Endothelial cell (in vitro differentiated cells): Measurements from ENCODE around the gene C6orf47. TPM values are rescaled to one million over a fixed set of nuclear protein-coding genes. Genes with fewer than 3 reads are reported as not detected.
"Not testable (repeated sequence)": the region's sequence is repeated elsewhere in the genome, so short reads cannot be mapped to it uniquely, and the experiment has no call there.

Experiments
- DNase-seq: peaks from one replicate; pipeline ENCODE4 v3.0.0; 2021; ENCODE audit warnings: low spot score
- H3K27ac Mint-ChIP-seq: one replicate; pipeline ENCODE4 v1.8.0; 2021; ENCODE audit warnings: mixed read lengths, inconsistent platforms; ENCODE audit not compliant: unreplicated experiment
- H3K27me3 Mint-ChIP-seq: one replicate; pipeline ENCODE4 v1.8.0; 2021; ENCODE audit warnings: mild to moderate bottlenecking, moderate library complexity, mixed read lengths, inconsistent platforms; ENCODE audit not compliant: unreplicated experiment
- H3K36me3 Mint-ChIP-seq: one replicate; pipeline ENCODE4 v1.8.0; 2021; ENCODE audit warnings: mild to moderate bottlenecking, low read depth, mixed read lengths, inconsistent platforms; ENCODE audit not compliant: unreplicated experiment
- H3K4me1 Mint-ChIP-seq: one replicate; pipeline ENCODE4 v1.8.0; 2021; ENCODE audit warnings: mild to moderate bottlenecking, mixed read lengths, inconsistent platforms; ENCODE audit not compliant: unreplicated experiment
- H3K4me3 Mint-ChIP-seq: one replicate; pipeline ENCODE4 v1.8.0; 2021; ENCODE audit warnings: mild to moderate bottlenecking, mixed read lengths, inconsistent platforms; ENCODE audit not compliant: unreplicated experiment
- H3K9me3 Mint-ChIP-seq: one replicate; pipeline ENCODE4 v1.8.0; 2021; ENCODE audit warnings: mixed read lengths, inconsistent platforms; ENCODE audit not compliant: unreplicated experiment
- CTCF ChIP-seq: fragments of 200-600 bp; sonication (generic); IDR thresholded peaks from one replicate; pipeline ENCODE4 v1.5.0; 2021; ENCODE audit warnings: antibody characterized with exemption; ENCODE audit not compliant: unreplicated experiment
- long read RNA-seq: library from polyadenylated mRNA; unstranded; transcript quantifications from one replicate; pipeline ENCODE4 v2.0.0, GENCODE V29; 2020; ENCODE audit not compliant: unreplicated experiment
- total RNA-seq: library from RNA; stranded (reverse); fragmentation: NEBNext Ultra II Directional; extraction: Animal tissue kit (Norgen Biotek cat#: 25700); gene quantifications from one replicate; pipeline ENCODE4 v1.2.1, GENCODE V29; 2021; ENCODE audit not compliant: unreplicated experiment

Gene C6orf47
- total RNA-seq, result 13.1 TPM
- long read RNA-seq, transcript C6orf47-202 (1 exons, 2,475 nt), result major isoform, 13 of 13 reads
- long read RNA-seq, partial matches to known transcripts, result 0 of 13 reads
- long read RNA-seq, other reads (novel, unspliced or antisense), result 0 of 13 reads

GRCh38 chr6:31660381-31661261, at the start of gene C6orf47:
Gene C6orf47, minus strand, starts transcription at chr6:31660778. Its CDS starts 831 bp downstream, at chr6:31659947.
- DNase-seq, result peak; percentile 75
- H3K27ac Mint-ChIP-seq, result peak within 1 kb of the TSS; percentile 84
- peaks cover 33% of the 10 kb centered on the region for H3K4me1 Mint-ChIP-seq
- peak within 1 kb of the TSS; percentile 91 for H3K4me3 Mint-ChIP-seq
- peaks cover 7% of the 10 kb centered on the region for H3K27me3 Mint-ChIP-seq
- TF ChIP-seq CTCF, result no peak
- no peaks in the 10 kb centered on the region for H3K9me3 Mint-ChIP-seq
- peaks cover 4% of the 10 kb centered on the region for H3K36me3 Mint-ChIP-seq

GRCh38 chr6:31709157-31709556, 48.6 kb upstream of the C6orf47 start:
- not testable (repeated sequence) for H3K27ac Mint-ChIP-seq, H3K4me3 Mint-ChIP-seq, H3K9me3 Mint-ChIP-seq, H3K4me1 Mint-ChIP-seq, H3K36me3 Mint-ChIP-seq, H3K27me3 Mint-ChIP-seq, DNase-seq

- no peaks in the 10 kb centered on the region for H3K36me3 Mint-ChIP-seq
- H3K27ac Mint-ChIP-seq, result no peak overlapping the region
- H3K27me3 Mint-ChIP-seq, result peaks cover 3% of the 10 kb centered on the region
- H3K4me3 Mint-ChIP-seq, result no peak overlapping the region
- no peak for DNase-seq
- TF ChIP-seq CTCF, result no peak
- H3K4me1 Mint-ChIP-seq, result no peaks in the 10 kb centered on the region
- no peaks in the 10 kb centered on the region for H3K9me3 Mint-ChIP-seq
Observed at GRCh38 chr6:31708224-31708623, 47.6 kb upstream of the C6orf47 start.

GRCh38 chr6:31707701-31708100, 47.1 kb upstream of the C6orf47 start:
- no peak for DNase-seq
- H3K36me3 Mint-ChIP-seq, result no peaks in the 10 kb centered on the region
- no peak overlapping the region for H3K27ac Mint-ChIP-seq
- peaks cover 4% of the 10 kb centered on the region for H3K27me3 Mint-ChIP-seq
- H3K9me3 Mint-ChIP-seq, result no peaks in the 10 kb centered on the region
- H3K4me3 Mint-ChIP-seq, result no peak overlapping the region
- TF ChIP-seq CTCF, result no peak
- H3K4me1 Mint-ChIP-seq, result peaks cover 1% of the 10 kb centered on the region

- Mint-ChIP-seq H3K36me3 (no peaks in the 10 kb centered on the region), H3K4me3 (no peak within 1 kb of the TSS), H3K27ac (no peak within 1 kb of the TSS), H3K9me3 (no peaks in the 10 kb centered on the region), H3K4me1 (peaks cover 12% of the 10 kb centered on the region), H3K27me3 (peaks cover 6% of the 10 kb centered on the region)
- DNase-seq, result no peak
- no peak for TF ChIP-seq CTCF
Observed at GRCh38 chr6:31706599-31706998, 46.0 kb upstream of the C6orf47 start, which contains the start of gene LY6G6F. Gene LY6G6F, plus strand, starts transcription at chr6:31706866. Its CDS starts 41 bp downstream, at chr6:31706907.
